Stimulated activated naive CD4-positive, alpha-beta T cell (primary cell): ENCODE data around the gene ADCY1.

Experiments used
- DNase-seq, 6 experiments: peaks; one replicate each; lab custom pipeline; 2025; lab: John Stamatoyannopoulos, UW

ADCY1 gene

DNA sequence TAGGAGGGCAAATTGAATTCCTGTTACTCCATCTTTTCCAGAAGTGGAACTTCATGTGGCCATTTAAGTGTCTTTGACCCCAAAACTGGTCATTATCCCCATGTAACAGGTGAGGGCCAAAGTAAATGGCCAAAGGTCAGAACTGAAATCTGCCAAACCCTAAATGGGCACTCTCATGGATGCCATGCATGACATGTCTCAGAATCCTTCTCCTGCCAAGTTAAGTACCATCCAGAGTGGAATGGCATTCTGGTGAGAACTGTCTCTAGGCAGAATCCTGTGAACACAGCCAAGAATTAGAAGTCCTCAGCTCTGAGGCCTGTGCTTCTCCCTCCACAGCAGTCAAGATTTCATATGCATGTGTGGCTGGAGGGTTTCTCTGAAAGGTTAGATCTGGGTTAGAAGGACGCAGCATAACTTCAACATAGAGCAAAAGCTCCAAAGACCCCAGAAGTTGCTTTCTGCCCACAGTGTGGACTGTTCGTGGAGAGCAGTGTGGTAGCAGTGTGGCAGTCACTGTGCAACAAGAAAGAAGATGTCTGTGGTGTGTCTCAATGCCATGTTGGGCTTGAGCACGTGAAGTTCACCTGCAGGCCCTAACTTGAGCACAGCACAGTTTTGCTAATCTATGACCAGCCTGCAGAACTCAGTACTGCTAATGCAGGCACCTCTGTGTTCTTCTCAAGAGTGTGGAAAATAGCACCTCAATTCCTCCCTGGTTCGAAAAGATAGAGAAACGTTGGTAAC is 121.3 kb downstream of the ADCY1 start:
- no peak for DNase-seq

DNA sequence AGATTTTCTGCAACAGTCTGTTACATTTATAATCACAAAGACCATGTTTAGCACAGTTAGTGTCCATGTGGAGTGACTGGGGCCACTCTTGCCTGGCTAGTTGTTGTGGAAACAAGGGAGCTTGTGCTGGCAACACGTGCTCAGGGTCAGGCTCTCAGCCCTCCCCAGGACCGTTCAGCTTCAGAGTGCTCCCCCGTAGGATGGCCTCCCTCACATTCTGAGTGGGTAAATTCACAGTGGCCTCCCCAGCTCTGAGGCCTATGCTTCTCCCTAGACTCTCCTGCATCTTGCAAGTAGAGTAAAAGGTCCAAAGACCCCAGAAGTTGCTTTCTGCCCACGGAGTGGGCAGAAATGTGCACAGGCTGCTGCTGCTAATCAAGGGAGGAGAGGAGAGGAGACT is 122.3 kb downstream of the ADCY1 start:
- DNase-seq, result no peak

DNA sequence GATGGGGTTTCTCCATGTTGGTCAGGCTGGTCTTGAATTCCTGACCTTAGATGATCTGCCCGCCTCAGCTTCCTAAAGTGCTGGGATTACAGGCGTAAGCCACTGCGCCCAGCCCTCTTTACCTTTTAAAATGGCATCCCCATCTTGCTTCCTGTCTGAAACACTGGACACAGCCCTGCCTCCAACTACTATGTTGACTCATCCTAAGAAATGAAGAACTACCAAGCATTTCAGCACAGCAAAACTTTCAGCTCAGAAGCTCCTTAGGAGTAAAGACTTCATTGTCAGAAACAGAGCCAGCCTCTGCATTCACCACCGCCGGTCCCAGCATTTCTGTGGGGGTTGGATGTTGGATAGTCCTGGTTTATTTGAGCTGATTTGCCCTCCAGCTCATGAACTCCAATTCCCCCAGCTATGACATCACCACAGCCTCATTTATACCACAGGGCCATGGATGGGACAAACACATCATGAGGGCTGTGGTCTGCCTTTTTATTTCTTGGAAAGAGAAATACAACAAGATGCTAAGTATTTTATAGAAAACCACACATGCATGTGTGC is 123.5 kb downstream of the ADCY1 start:
- DNase-seq, result no peak

DNA sequence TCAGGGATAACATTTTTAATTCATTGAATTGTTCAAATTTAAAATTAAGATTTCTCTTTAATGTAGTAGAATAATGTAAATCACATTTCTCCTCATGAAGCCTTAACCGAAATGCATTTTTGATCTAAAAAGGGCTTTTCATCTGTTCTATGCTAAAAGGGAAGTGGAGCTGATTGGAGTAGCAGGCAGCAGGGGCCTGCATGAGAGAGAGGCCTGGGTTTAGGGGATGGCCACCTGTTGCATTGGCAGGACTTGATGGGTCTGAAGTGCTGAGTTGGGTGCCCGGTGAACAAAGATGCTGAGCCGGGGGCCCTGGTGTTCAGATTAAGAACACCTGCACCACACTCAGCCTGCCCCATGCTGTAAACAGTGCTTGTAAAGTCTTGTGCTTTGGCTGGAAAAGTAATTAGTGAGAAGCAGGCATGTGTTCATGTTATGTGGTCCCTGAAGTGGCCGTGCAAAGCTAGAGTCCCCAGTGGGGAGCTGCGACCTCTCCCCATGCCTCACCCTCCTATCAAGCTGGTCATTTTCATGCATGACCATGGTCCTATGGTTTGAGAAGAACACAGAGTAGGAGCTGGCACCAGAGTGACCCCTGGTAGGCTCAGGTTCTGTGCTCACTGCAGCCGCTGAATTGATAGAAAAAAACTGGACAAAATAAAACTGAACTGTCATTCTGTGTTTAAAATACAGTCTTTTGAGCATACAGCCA is 124.3 kb downstream of the ADCY1 start:
- no peak for DNase-seq

DNA sequence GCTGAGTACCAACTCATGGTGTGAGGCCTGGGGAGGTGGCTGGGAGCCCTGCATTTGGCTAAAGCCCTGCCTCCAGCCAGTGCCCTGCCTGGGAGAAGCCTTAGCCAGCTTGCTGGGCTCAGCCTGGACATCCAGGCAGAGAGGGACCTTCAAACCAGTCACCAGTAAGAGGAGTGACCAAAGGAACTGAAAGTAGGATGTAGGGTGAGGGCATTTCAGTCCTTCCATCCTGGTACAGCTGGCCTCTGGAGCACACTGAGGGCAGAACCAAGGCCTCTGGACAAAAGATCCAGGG is 124.8 kb downstream of the ADCY1 start:
- DNase-seq, result no peak

DNA sequence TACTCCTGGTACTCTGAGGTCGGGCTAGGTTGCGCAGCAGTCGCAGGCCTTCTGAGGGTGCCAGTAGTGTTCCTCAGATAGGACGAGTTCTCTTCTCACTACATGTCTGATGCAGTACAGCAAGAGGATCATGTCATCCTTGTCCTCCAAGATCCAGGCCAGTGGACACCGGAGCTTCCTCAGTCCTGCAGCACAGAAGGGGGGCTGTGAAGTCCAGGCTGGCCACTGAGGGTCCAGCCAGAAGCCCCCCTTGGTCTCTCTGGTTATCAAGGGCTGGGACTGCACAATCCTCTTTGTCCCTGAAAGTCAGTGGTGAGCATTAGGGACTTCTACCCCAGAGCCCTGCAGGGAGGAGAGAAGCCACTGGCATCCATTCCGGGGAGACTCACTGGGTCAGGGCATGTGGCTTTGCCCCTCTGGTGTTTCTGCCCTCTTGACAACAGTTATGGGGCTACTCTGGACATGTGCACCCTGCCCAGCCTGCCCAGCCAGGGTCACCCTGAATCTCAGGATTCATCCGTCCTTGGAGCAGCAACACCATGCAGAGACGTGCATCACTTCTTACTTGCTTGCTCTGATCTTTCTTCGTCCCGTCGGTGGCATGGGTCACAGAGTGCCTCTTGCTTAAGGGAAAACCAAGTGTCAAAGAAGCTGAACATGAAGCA is 125.7 kb downstream of the ADCY1 start:
- no peak for DNase-seq

DNA sequence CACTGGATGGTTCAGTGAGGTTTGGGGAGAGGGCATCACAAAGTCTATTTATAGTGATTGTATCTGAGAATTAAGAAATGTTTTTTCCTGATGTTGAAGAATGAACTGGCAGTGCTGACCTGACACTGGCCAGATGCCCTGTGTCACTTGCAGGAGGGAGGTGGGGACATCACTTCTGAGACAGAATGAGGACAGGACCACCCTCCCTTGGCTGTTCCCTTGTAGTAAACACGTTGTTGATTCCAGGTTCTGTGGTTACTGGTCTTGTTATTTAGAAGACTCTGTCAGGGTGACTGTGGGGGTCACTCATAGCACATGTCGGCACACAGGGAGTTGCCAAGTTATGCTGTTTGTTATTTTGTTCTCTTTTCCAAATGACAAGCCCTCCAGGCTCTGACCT is 126.4 kb downstream of the ADCY1 start:
- DNase-seq, result no peak

DNA sequence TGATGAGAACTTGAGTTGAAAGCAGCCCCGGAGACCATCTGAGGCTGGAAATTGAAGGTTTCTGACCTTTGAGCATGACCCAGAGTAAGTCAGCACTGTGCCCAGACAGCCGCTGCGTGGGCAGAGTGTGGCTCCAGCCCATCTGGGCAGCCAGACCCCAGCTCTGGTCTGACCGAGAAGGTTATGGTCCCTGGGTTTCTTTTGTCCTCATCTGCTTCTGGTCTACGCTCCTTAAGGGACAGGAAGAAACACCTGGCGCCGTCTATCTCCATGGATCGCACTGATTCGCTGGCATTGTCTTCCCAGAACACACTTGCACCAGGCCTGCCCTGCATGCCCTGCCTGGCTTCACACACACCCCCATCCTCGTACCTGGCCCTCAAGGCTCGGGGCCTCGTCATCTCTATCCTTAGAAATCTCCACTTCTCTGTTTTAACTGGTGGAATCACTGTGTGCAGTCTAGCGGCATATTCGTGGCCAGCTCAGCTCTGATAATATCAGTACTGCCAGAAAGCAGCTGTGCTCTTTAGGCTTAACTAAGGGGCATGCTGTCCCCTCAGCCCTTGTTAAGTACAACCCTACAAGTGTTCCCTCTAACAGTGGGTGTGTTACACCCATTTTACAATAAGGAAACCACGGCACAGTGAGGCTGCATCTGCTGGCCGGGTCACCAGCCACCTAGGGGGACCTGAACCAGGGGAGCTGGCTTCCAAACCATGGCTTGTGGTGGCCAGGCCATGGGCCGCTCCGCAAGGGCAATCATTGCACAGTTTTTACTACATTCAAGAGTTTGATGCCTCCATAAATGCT is 127.7 kb downstream of the ADCY1 start:
- no peak for DNase-seq

DNA sequence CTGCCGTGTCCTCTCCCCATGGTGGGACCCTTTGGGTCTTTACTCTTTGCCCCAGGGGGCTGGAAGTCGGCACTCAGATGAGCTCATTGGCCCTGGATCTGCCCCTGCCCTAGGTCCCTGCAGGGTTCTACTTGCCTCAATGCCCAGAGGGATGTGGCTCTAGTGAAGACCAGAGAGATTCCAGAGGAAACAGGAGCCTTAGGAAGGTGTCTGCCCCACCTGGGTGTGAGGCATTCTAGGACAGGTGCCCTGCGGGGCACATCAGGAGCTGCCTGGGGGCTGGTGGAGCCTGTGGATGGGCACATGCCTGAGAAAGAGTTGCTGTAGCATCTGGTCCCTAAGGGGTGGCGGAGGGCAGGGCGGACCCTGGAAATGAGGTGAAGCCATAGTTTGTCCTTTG is 128.6 kb downstream of the ADCY1 start:
- no peak for DNase-seq

DNA sequence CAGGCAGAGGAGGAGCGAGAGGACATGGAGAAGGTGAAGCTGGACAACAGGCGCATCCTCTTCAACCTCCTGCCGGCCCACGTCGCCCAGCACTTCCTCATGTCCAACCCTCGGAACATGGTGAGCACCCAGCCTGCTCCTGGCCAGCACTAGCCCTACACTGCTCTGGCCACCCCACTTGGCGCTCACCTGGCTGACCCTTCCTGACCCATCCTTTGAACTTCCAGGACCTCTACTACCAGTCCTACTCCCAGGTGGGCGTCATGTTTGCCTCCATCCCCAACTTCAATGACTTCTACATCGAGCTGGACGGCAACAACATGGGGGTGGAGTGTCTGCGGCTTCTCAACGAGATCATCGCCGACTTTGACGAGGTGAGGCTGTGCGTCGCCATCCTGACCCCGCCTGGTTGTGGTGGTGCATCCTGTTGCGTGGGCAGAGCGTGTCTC is 129.2 kb downstream of the ADCY1 start:
- no peak for DNase-seq

DNA sequence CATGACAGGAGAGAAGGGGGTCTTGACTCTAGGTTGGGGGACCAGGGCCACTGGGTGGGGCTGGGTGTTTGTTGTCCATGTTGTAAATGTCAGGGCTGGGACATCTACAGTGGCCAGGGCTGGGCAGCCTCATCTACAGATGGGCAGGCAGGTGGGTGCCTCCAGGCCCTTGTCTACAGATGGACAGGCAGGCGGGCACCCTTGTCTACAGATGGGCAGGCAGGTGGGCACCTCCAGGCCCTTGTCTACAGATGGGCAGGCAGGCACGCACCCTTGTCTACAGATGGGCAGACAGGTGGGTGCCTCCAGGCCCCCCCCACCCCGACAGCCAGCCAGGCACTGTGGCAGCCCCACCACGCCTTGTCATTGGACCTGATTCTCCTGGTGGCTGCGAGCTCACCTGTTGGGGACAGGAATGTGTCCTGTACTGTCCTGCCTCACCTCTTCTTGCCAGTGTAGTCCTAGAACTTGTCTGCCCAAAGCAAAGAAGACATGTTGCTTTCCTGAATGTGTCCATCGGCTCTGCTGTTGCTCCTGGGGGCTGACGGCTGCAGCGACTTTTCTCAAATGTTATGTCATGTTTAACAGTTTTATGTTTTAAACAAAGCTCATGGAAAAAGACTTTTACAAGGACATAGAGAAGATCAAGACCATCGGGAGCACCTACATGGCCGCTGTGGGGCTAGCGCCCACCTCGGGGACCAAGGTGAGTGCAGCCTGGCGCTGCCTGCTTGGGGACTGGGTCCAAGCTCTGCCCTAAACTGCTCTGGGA is 129.9 kb downstream of the ADCY1 start:
- no peak for DNase-seq

DNA sequence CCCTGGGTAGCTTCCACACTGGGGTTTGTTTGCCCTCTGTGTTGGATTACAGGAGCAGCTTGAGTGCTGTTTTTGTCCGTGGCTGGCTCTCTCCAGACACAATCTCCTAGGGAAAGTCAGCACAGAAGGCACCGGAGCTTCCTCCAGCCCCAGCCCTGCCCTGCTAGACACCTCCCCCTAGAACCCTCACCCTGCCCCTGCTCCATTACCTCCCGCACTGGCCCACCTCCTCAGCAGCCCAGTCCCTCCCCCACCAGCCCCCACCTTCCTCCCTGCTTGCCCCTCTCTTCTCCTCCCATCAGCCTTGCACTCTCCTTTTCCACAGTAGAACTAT is 130.5 kb downstream of the ADCY1 start:
- no peak for DNase-seq

DNA sequence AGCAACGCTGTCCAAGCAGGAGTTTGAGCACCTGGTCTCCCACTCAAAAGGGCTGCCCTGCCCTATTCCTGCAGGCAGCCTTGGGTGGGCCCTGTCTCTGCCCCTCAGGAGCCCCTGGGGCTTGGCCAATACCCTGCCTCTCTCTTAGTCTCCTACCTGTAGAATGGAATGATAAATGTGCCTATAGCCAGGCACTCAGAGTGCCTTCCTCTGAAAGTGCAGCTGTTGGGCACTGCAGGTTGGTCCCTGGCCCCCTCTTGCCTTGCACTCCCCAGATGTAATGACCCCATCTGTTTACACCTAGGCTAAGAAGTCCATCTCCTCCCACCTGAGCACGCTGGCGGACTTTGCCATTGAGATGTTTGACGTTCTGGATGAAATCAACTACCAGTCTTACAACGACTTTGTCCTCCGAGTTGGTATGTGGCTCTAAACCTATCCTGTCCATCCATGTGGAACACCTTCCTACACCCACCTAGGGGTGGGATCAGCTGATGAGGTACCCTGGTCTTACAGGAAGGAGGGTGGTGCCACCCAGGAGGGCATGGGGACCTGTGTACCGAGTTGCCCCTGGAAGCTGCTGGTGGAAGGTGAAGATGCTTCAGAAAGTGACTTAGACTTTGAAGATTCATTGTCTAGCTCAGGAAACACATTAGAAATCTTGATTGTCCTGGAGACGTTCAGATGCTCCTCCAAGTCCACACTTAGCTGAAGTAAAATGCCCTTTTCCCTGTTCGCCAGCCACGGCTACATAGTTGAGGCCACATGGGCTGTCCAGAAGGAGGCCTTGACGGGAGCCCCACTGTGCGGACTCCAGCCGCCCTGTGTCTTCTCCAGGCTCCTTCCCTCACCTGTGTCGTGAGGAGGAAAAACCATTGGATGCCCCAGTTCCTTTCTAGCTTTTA is 134.1 kb downstream of the ADCY1 start:
- no peak for DNase-seq

DNA sequence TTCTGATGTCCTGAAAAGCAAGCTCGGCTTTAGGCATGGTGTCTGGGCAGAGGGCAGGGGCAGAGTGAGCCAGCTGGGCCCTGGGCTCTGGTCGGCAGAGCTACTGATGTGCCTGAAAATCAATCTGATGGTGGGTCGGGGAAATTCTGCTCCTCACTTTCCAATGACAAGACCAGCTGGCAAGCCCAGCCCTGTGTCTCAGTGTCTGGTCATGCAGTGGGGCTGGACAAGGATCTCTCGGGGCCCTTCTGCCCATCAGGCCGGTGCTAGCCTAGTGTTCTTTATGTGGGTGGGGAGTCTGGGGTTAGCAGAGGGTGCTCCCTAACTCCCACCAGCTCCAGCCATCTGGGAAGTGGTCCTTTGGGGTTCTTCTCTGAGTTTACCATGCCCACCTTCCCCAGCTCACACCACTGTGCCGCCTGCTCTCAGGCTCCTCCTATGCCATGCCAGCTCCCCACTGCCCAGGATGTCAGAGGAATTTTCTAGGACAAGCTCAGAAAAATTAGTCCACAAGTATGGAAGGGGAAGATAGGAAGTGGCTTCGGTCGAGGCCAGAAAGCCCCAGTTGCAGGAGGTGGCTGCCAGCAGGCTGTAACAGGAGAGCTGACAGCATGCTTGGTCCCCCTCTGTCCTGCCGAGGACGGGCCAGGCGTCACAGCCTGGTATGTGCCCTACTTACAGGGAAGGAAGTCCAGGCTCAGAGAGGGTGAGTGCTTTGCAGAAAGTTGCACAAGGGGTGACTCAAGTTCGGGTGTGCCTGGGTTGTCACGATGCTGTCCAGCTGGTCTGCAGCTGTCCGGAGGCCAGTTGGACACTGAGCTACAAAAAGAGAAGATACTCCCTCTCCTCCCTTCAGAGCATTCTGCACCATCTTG is 135.2 kb downstream of the ADCY1 start:
- DNase-seq, result no peak

DNA sequence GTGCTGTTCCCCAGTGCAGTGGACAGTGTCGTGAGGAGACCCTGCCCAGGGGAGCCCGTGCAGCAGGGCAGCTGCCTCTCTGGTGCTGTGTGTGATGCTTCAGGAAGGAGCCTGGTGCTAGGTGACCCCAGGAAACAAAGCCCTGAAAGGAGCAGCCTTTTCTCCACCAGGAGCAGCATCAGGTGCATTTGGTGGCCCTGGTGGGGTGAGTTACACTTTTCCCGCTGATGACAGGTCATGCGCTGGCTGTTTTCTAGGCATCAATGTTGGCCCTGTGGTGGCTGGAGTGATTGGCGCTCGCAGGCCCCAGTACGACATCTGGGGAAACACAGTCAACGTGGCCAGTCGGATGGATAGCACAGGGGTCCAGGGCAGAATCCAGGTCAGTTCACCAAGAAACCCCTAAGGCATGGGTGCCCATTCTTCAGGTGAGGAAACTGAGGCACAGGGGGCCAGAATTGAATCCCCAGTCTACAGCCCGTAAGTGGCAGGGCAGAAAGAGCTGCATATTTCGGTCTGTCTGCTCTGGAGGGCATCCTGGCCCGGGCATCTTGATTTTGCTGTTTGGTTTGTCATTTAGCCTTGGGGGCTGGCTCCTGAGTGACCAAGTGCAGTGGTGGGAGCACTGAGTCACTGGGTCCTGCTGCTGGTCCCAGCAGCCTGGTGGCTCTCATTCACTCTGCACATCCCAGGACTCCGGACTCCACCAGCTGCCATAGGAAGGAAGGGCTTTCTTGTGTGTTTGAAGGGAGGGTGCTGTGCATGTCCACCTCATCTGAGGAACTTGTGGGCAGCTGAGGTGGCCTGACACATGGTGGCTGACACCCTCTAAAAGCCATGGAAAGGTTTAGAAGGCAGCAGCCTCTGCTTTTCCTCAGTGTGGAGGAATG is 136.3 kb downstream of the ADCY1 start:
- DNase-seq, result no peak

DNA sequence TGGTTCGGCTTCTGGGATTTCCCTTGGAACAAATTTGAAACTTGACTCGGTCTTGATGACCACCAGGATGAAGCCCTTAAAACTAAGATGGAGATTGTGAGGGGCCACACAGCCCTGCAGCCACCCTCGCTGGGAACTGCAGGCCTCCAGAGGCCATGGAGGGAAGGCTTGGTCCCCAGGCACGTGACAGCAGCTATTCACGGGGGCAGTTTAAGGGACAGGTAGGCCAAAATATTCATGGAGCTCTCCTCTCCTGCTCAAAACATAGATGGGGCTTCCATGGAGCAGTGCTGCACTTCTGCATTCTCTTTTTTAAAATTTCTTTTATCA is 137.0 kb downstream of the ADCY1 start:
- DNase-seq, result no peak

DNA sequence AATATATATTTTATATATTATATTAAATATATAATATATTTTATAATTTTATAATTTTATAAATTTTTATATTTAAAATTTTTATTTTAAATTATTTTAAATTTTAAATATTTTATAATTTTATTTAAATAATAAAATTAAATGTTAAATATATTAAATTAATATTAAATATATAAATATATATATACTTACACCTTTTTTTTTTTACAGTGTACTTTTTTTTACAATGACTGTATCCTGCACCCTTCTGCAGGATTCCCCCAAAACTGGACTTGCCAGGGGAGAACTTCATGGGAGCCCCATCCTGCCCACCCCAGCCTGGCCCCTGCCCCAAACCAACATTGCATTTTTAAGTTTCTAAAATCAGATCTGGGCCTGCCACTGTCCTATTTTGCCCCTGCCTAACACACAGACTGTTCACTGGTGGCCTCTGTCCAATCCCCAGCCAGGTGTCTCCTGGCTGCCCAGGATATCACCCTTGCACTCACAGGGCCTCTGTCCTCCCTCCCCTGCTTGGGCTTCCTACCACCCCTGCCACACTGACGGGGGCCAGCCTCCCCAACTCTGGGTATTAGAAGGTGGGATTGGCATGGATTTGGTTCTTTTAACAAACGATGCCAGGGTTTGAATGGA is 138.0 kb downstream of the ADCY1 start:
- no peak for DNase-seq
